NCI-H82 (cell line): ENCODE data around the gene ELOVL5.
A peak's percentile ranks its signal among the peaks of the same experiment; 100 is the strongest.
"Not testable (repeated sequence)": the region's sequence is repeated elsewhere in the genome, so short reads cannot be mapped to it uniquely, and the experiment has no call there.

Source experiments
- DNase-seq: peaks from one replicate; lab custom pipeline; 2025; lab: John Stamatoyannopoulos, UW

ELOVL5 gene

GRCh38 chr6:53305506-53306005, 43.2 kb downstream of the ELOVL5 start:
- DNase-seq = not testable (repeated sequence)

- DNase-seq = not testable (repeated sequence)
Observed at GRCh38 chr6:53304953-53305352, 43.8 kb downstream of the ELOVL5 start.

- no peak for DNase-seq
Observed at GRCh38 chr6:53302678-53303360, 45.9 kb downstream of the ELOVL5 start.

- no peak for DNase-seq
Observed at GRCh38 chr6:53301801-53302537, 46.8 kb downstream of the ELOVL5 start.

GRCh38 chr6:53300656-53301551, 47.8 kb downstream of the ELOVL5 start:
- DNase-seq = peak; percentile 24

- DNase-seq = peak; percentile 47
Observed at GRCh38 chr6:53299331-53300005, 49.3 kb downstream of the ELOVL5 start.

GRCh38 chr6:53297004-53297403, 51.7 kb downstream of the ELOVL5 start:
- no peak for DNase-seq

- no peak for DNase-seq
Observed at GRCh38 chr6:53295176-53295575, 53.6 kb downstream of the ELOVL5 start.

GRCh38 chr6:53294611-53295010, 54.1 kb downstream of the ELOVL5 start:
- no peak for DNase-seq

GRCh38 chr6:53294095-53294494, 54.7 kb downstream of the ELOVL5 start:
- DNase-seq = peak; percentile 60

- DNase-seq = no peak
Observed at GRCh38 chr6:53293691-53294090, 55.1 kb downstream of the ELOVL5 start.

- DNase-seq = no peak
Observed at GRCh38 chr6:53290537-53291510, 57.9 kb downstream of the ELOVL5 start.

- no peak for DNase-seq
Observed at GRCh38 chr6:53287336-53288225, 61.2 kb downstream of the ELOVL5 start.

- no peak for DNase-seq
Observed at GRCh38 chr6:53284901-53285300, 63.8 kb downstream of the ELOVL5 start.

GRCh38 chr6:53282741-53283140, 66.0 kb downstream of the ELOVL5 start:
- no peak for DNase-seq

GRCh38 chr6:53282234-53282633, 66.5 kb downstream of the ELOVL5 start:
- DNase-seq = no peak

GRCh38 chr6:53281518-53282215, 67.1 kb downstream of the ELOVL5 start:
- DNase-seq = no peak

- no peak for DNase-seq
Observed at GRCh38 chr6:53280207-53280606, 68.5 kb downstream of the ELOVL5 start.

GRCh38 chr6:53279293-53279692, 69.5 kb downstream of the ELOVL5 start:
- DNase-seq = no peak
